Suppressor macrophage treated with lipopolysaccharide for 4 hours (primary cell): Measurements from ENCODE around the gene NOBOX.
"Not testable (repeated sequence)": the region's sequence is repeated elsewhere in the genome, so short reads cannot be mapped to it uniquely, and the experiment has no call there.

Source experiments
- DNase-seq: peaks from one replicate; pipeline ENCODE4 v3.0.0-alpha.2; 2020

NOBOX gene

DNA sequence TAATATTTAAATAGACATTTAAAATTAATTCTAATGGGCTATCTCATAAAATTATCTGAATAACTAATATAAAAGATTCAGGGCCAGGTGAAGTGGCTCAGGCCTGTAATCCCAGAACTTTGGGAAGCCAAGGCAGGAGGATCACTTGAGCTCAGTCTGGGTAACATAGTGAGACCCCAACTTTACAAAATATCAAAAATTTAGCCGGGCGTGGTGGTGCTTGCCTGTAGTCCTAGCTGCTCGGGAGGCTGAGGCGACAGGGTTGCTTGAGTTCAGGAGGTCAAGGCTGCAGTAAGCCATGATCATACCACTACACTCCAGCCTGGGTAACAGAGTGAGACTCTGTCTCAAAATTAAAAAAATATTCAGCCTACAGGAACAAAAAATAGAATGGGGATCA lies 12.5 kb downstream of the NOBOX start:
- DNase-seq = no peak

GRCh38 chr7:144390481-144390880 lies 13.0 kb downstream of the NOBOX start:
- no peak for DNase-seq

GRCh38 chr7:144388950-144389349 lies 14.5 kb downstream of the NOBOX start:
- no peak for DNase-seq

- no peak for DNase-seq
These were observed 16.8 kb downstream of the NOBOX start for GRCh38 chr7:144386741-144387140.

GRCh38 chr7:144384555-144385245 lies 18.8 kb downstream of the NOBOX start:
- DNase-seq = no peak

GRCh38 chr7:144384071-144384470 lies 19.4 kb downstream of the NOBOX start:
- no peak for DNase-seq

GRCh38 chr7:144379776-144380384 lies 23.6 kb downstream of the NOBOX start:
- DNase-seq = no peak

DNA sequence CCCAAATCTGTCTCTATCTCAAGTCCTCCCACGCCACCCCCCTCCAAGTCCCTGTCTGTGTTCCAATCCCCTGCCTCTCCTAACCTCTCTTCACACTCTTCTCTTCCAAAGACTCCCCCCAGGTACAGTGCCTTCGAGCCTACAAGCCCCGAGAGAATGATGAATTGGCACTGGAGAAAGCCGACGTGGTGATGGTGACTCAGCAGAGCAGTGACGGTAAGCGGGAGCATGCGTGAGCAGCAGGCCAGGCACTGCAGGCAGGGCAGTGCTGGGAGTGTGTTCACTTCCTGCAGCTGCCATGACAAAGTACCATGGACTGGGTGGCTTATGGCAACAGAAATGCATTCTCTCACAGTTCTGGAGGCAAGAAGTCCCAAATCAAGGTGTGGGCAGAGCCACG lies 24.8 kb downstream of the NOBOX start:
- no peak for DNase-seq

DNA sequence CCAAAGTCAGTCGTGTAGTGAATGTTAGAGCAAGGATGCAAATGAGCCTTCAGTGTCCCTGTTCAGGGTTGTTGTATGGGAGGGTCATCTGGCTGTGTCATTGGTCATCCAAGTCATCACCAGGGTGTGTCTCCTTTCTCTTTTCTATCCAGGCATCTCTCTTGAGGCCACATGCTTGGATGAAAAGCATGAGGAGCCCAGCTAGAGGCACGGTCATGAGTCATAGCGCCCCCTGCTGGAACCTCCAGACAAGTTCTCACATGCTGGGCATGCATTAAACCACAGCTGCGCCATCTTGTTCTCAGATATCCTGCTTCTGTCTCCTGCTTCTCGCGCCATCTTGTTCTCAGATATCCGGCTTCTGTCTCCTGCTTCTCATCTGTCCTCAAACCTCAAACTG lies 34.3 kb downstream of the NOBOX start:
- DNase-seq = not testable (repeated sequence)

DNA sequence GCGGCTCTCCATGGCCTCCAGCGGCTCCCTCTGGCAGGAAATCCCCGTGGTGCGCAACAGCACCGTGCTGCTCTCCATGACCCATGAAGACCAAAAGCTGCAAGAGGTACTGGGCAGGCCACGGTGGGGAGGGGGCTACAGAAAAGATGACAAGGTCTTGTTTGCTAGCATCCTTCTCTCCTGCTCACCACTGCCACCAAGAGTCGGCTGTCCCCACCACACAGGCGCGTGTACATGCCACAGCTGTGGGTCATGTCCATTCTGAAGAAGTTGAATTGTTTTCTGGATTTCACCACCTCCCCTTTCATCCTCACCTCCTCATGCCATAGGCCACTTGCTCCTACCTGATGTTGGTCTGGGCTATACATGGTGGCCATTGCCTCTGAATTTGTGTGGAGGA lies 36.2 kb downstream of the NOBOX start:
- DNase-seq = not testable (repeated sequence)

DNA sequence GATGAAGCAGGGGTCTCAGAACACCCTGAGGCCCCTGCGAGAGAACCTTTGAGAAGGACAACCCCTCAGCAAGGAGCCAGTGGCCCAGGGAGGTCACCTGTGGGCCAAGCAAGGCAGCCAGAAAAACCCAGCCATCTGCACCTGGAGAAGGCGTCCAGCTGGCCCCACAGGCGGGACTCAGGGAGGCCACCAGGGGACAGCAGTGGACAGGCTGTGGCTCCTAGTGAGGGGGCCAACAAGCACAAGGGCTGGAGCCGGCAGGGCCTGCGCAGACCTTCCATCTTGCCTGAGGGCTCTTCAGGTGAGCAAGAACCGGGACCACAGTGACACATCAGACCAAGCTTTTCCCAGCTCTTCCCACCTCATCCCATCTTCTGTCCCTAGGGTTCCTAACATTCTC lies 38.0 kb downstream of the NOBOX start:
- DNase-seq = not testable (repeated sequence)

DNA sequence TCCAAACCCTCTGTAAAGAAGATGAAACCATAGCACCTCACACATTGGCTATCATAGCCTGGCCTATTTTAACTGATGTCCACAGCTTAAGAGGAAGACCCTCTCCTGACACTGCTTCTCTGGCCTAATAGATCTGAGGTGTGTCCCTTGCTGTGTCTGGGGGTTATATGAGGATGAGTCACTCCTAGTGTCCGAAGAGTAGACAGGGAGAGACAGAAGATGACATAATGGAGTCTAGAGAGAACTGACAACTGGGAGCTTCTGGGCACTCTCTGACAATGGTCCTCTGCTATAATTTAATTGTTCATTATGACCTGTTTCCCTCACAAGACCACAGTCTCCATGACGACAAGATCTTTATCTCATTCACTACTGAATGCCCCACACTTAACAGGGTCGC lies 41.4 kb downstream of the NOBOX start:
- DNase-seq = not testable (repeated sequence)

GRCh38 chr7:144356860-144357259 lies 46.6 kb downstream of the NOBOX start:
- DNase-seq = not testable (repeated sequence)

GRCh38 chr7:144356185-144356584 lies 47.3 kb downstream of the NOBOX start:
- not testable (repeated sequence) for DNase-seq

DNA sequence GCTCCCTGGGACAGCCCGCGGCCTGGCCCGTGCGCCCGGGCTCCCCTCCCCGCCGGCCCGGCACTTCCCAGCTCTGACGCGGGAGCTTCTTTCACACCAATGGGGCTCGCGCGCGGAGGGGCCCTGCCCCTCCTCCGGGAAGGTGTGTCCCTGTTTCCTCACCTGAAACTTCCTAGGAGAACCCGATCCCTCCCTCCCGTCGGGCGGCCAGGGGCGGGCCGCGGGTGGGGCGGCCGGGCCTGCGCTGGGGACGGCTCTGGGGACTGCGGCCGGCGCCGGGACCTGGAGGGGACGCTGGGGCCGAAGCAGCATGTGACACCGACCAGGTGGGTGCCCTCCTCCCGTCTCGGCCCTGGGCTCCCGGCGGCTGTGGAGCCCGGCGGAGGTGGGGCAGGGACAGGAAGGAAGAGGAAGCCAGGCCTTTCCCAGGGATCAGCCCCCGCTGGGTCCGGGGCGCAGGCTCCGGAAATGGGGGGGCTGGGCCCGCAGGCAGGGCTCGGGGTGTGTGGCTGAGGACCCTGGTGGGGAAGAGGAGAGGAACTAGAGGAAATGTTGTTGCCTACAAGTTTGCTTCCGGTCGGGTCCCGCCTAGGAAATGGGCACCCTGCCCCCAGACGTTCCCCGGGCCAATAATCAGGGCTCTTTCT lies 48.2 kb downstream of the NOBOX start, which contains the start of gene ARHGEF5:
Gene ARHGEF5, plus strand, starts transcription at position 227 of the 647 bp plus-strand sequence. CDS start 7,268 bp downstream, outside the sequence.
- not testable (repeated sequence) for DNase-seq

- not testable (repeated sequence) for DNase-seq
These were observed 51.8 kb downstream of the NOBOX start for GRCh38 chr7:144351667-144352066.

- DNase-seq = not testable (repeated sequence)
These were observed 54.9 kb downstream of the NOBOX start for GRCh38 chr7:144348625-144349024.
